Measurements from ENCODE around the gene UBP1. TPM values are rescaled to one million over a fixed set of nuclear protein-coding genes. Genes with fewer than 3 reads are reported as not detected.

The UBP1 gene
- total RNA-seq, 2 donors from 2014 or later, result 69.2 to 84.5 TPM

GRCh38 chr3:33441225-33441976 lies 1.2 kb upstream of the UBP1 start:
- Histone ChIP-seq H3K4me3 (ENCODE audit: low read length) (peak overlapping the region; percentile 91), H3K36me3 (ENCODE audit: control insufficient read depth, insufficient read depth, low read length) (no peaks in the 10 kb centered on the region), H3K9me3 (ENCODE audit: control insufficient read depth, low read length) (no peaks in the 10 kb centered on the region), H3K4me1 (ENCODE audit: control insufficient read depth, insufficient read depth, low read length) (no peaks in the 10 kb centered on the region), H3K27me3 (ENCODE audit: control insufficient read depth, insufficient read depth, low read length, poor library complexity, severe bottlenecking) (no peaks in the 10 kb centered on the region), H3K27ac (ENCODE audit: low read depth, low read length) (peak overlapping the region; percentile 91), H3K9ac (ENCODE audit: extremely low read depth, low read length, poor library complexity, severe bottlenecking) (peak overlapping the region; percentile 65)
- Mint-ChIP-seq H3K27me3 (ENCODE audit: insufficient read depth) (no peaks in the 10 kb centered on the region), H3K36me3 (ENCODE audit: low read depth) (no peaks in the 10 kb centered on the region), H3K9me3 (peaks cover 2% of the 10 kb centered on the region), H3K27ac (peak overlapping the region; percentile 99), H3K4me1 (peaks cover 21% of the 10 kb centered on the region), H3K4me3 (peak overlapping the region; percentile 77)
- WGBS, 2 experiments (ENCODE audit: insufficient coverage in 1 of 2, insufficient read length in 1 of 2), result 44 to 49% methylated on average over 24 to 26 of the region's 26 CpGs
- DNase-seq, result no peak
- TF ChIP-seq CTCF (conservative IDR thresholded peaks at IDR 0.05), result no peak

DNA sequence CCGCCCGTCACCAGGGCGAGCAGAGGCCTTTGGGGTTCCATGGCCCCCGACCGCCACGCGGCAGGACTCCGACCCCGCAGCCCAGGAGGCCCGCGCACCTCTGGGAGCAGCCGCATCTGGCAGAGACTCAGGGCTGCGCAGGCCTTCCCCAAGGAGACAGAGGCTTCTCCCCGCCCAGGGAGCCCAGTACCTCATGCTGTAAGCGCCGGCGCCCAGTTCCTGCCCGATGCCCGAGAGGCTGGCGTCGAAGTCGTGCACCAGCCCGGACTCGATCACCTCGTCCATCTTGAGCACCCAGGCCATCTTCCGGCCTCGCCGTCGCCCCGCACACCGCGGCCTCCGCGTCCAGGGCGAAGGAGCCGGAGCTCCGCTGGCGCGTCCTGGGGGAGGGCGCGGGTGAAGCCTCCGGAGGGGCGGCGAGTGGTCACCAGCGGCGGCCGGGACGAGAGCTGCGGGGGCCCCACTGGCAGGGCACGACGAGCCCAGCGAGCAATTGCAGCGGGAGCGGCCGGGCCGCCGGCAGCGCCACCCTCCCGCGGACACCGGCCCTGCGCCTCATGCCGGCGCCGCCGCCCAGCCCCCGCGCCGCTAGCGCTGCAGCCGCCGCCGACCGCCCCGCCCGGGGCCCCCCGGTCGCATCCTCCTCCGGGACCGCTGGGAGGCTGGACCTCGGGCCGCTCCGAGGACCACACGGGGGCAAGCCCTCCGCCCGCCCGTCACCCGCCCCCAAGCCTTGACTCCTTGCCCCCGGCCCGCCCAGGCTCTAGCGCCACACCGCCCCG lies 468 bp downstream of the UBP1 start:
- H3K4me3 Mint-ChIP-seq, result peak overlapping the region; percentile 77
- Histone ChIP-seq H3K27me3 (ENCODE audit: control insufficient read depth, insufficient read depth, low read length, poor library complexity, severe bottlenecking) (no peaks in the 10 kb centered on the region), H3K4me3 (ENCODE audit: low read length) (peak overlapping the region; percentile 87), H3K9me3 (ENCODE audit: control insufficient read depth, low read length) (no peaks in the 10 kb centered on the region), H3K27ac (ENCODE audit: low read depth, low read length) (peak overlapping the region; percentile 85), H3K36me3 (ENCODE audit: control insufficient read depth, insufficient read depth, low read length) (no peaks in the 10 kb centered on the region), H3K4me1 (ENCODE audit: control insufficient read depth, insufficient read depth, low read length) (no peaks in the 10 kb centered on the region), H3K9ac (ENCODE audit: extremely low read depth, low read length, poor library complexity, severe bottlenecking) (peak overlapping the region; percentile 70)
- peak; percentile 79 for DNase-seq
- no peak overlapping the region for H3K27ac Mint-ChIP-seq
- peak; percentile 48 for TF ChIP-seq CTCF (conservative IDR thresholded peaks at IDR 0.05)
- no peaks in the 10 kb centered on the region for H3K27me3 Mint-ChIP-seq (ENCODE audit: insufficient read depth)
- no peaks in the 10 kb centered on the region for H3K36me3 Mint-ChIP-seq (ENCODE audit: low read depth)
- H3K4me1 Mint-ChIP-seq, result peaks cover 26% of the 10 kb centered on the region
- no peaks in the 10 kb centered on the region for H3K9me3 Mint-ChIP-seq
- WGBS, 2 experiments (ENCODE audit: insufficient coverage in 1 of 2, insufficient read length in 1 of 2), result 0 to 1% methylated on average over 22 to 93 of the region's 93 CpGs

- H3K4me1 ChIP-seq (ENCODE audit: control insufficient read depth, insufficient read depth, low read length), result no peaks in the 10 kb centered on the region
- no peaks in the 10 kb centered on the region for H3K9me3 Mint-ChIP-seq
- no peak for TF ChIP-seq CTCF (conservative IDR thresholded peaks at IDR 0.05)
- H3K36me3 ChIP-seq (ENCODE audit: control insufficient read depth, insufficient read depth, low read length), result no peaks in the 10 kb centered on the region
- peak overlapping the region; percentile 77 for H3K4me3 Mint-ChIP-seq
- H3K36me3 Mint-ChIP-seq (ENCODE audit: low read depth), result no peaks in the 10 kb centered on the region
- DNase-seq, result no peak
- no peaks in the 10 kb centered on the region for H3K9me3 ChIP-seq (ENCODE audit: control insufficient read depth, low read length)
- H3K4me3 ChIP-seq (ENCODE audit: low read length), result peak overlapping the region; percentile 87
- H3K27me3 Mint-ChIP-seq (ENCODE audit: insufficient read depth), result no peaks in the 10 kb centered on the region
- WGBS, 2 experiments (ENCODE audit: insufficient coverage in 1 of 2, insufficient read length in 1 of 2), result 0 to 4% methylated on average over 6 to 12 of the region's 12 CpGs
- peak overlapping the region; percentile 70 for H3K9ac ChIP-seq (ENCODE audit: extremely low read depth, low read length, poor library complexity, severe bottlenecking)
- H3K27ac ChIP-seq (ENCODE audit: low read depth, low read length), result peak overlapping the region; percentile 85
- peak overlapping the region; percentile 83 for H3K27ac Mint-ChIP-seq
- no peaks in the 10 kb centered on the region for H3K27me3 ChIP-seq (ENCODE audit: control insufficient read depth, insufficient read depth, low read length, poor library complexity, severe bottlenecking)
- peaks cover 26% of the 10 kb centered on the region for H3K4me1 Mint-ChIP-seq
Observed at GRCh38 chr3:33438881-33439545, 1.2 kb downstream of the UBP1 start.

All from endodermal cell (in vitro differentiated cells).